Liver (tissue), 9 donors: ENCODE results near the gene FUBP3. TPM values are rescaled to one million over a fixed set of nuclear protein-coding genes. Genes with fewer than 3 reads are reported as not detected.

Experiments
- DNase-seq: peaks from one replicate; pipeline ENCODE4 v3.0.0-alpha.2; 2017; ENCODE audit warnings: low spot score
- H3K27ac ChIP-seq, 2 donors: one replicate each; pipeline ENCODE4 v1.7.0; 2013; ENCODE audit warnings: inconsistent platforms in 2 of 2, low read length in 2 of 2, control low read depth in 1 of 2, low read depth in 1 of 2, mild to moderate bottlenecking in 1 of 2
- H3K27me3 ChIP-seq, 4 donors: one replicate each; pipeline versions ENCODE4 v1.6.1 to v1.7.0; 2013; ENCODE audit warnings: low read length in 3 of 4, inconsistent platforms in 1 of 4, mild to moderate bottlenecking in 1 of 4, moderate library complexity in 1 of 4; ENCODE audit not compliant: control insufficient read depth in 4 of 4, insufficient read depth in 4 of 4
- H3K36me3 ChIP-seq, 4 donors: one replicate each; pipeline versions ENCODE4 v1.6.1 to v1.7.0; 2013; ENCODE audit warnings: low read length in 3 of 4, mild to moderate bottlenecking in 3 of 4, low read depth in 1 of 4, moderate library complexity in 1 of 4; ENCODE audit not compliant: control insufficient read depth in 4 of 4, insufficient read depth in 3 of 4
- H3K4me1 ChIP-seq, 4 donors: one replicate each; pipeline versions ENCODE4 v1.6.1 to v1.7.0; 2013; ENCODE audit warnings: low read length in 3 of 4, mild to moderate bottlenecking in 3 of 4, moderate library complexity in 1 of 4; ENCODE audit not compliant: control insufficient read depth in 4 of 4, insufficient read depth in 4 of 4
- H3K4me3 ChIP-seq, 3 donors: one replicate each; pipeline versions ENCODE4 v1.6.1 to v1.7.0; 2013; ENCODE audit warnings: low read length in 3 of 3, control low read depth in 1 of 3, low read depth in 1 of 3, mild to moderate bottlenecking in 1 of 3
- H3K9ac ChIP-seq, 2 donors: one replicate each; pipeline ENCODE4 v1.7.0; 2013; ENCODE audit warnings: low read length in 2 of 2, mild to moderate bottlenecking in 2 of 2, moderate library complexity in 2 of 2, control low read depth in 1 of 2, low read depth in 1 of 2
- H3K9me3 ChIP-seq, 4 donors: one replicate each; pipeline versions ENCODE4 v1.6.1 to v1.7.0; 2013; ENCODE audit warnings: low read length in 3 of 4; ENCODE audit not compliant: control insufficient read depth in 4 of 4
- EGR1 ChIP-seq, 2 donors: IDR thresholded peaks; 2 replicates each; pipeline ENCODE4 v1.6.1; 2016 to 2018; ENCODE audit warnings: antibody characterized with exemption in 2 of 2, low read depth in 2 of 2
- FOXA1 ChIP-seq: IDR thresholded peaks from 2 replicates; pipeline ENCODE4 v1.6.1; 2016; ENCODE audit warnings: antibody characterized with exemption
- FOXA2 ChIP-seq: IDR thresholded peaks from 2 replicates; pipeline ENCODE4 v1.6.1; 2016; ENCODE audit warnings: antibody characterized with exemption
- GABPA ChIP-seq, 2 donors: IDR thresholded peaks in 1 of 2; conservative IDR thresholded peaks in 1 of 2; 2 replicates each; pipeline ENCODE4 v1.6.1; 2016; ENCODE audit warnings: antibody characterized with exemption in 2 of 2, mild to moderate bottlenecking in 1 of 2, moderate library complexity in 1 of 2
- HNF4A ChIP-seq, 2 donors: conservative IDR thresholded peaks; 2 replicates each; pipeline ENCODE4 v1.6.1; 2016; ENCODE audit warnings: antibody characterized with exemption in 2 of 2, mild to moderate bottlenecking in 2 of 2
- HNF4G ChIP-seq: IDR thresholded peaks from 2 replicates; pipeline ENCODE4 v1.6.1; 2016; ENCODE audit warnings: antibody characterized with exemption
- JUND ChIP-seq, 2 donors: IDR thresholded peaks; 2 replicates each; pipeline ENCODE4 v1.6.1; 2016; ENCODE audit warnings: antibody characterized with exemption in 2 of 2
- NR2F2 ChIP-seq: IDR thresholded peaks from 2 replicates; pipeline ENCODE4 v1.6.1; 2016; ENCODE audit warnings: antibody characterized with exemption
- RAD21 ChIP-seq, 2 donors: IDR thresholded peaks; 2 replicates each; pipeline ENCODE4 v1.6.1; 2016; ENCODE audit warnings: antibody characterized with exemption in 2 of 2, mild to moderate bottlenecking in 2 of 2
- RXRA ChIP-seq, 2 donors: IDR thresholded peaks; 2 replicates each; pipeline ENCODE4 v1.6.1; 2017 to 2018; ENCODE audit warnings: antibody characterized with exemption in 2 of 2, mild to moderate bottlenecking in 1 of 2
- SP1 ChIP-seq: IDR thresholded peaks from 2 replicates; pipeline ENCODE4 v1.6.1; 2018; ENCODE audit warnings: antibody characterized with exemption, mild to moderate bottlenecking
- TAF1 ChIP-seq: conservative IDR thresholded peaks from 2 replicates; pipeline ENCODE4 v1.6.1; 2016; ENCODE audit warnings: antibody characterized with exemption, mild to moderate bottlenecking
- YY1 ChIP-seq: IDR thresholded peaks from 2 replicates; pipeline ENCODE4 v1.6.1; 2016; ENCODE audit warnings: antibody characterized with exemption, mild to moderate bottlenecking
- WGBS: extraction: QIAGEN DNeasy Blood & Tissue Kit; methylation state at CpG from one replicate; pipeline ENCODE4 v1.1.7; 2013; 5-methylcytosine and 5-hydroxymethylcytosine counted together
- polyA plus RNA-seq, 2 donors: library from polyadenylated mRNA; stranded (reverse) in 1 of 2; unstranded in 1 of 2; fragments of 200-250 nt in 1 of 2; fragments of >200 nt in 1 of 2; fragmentation: Nextera tagmentation in 1 of 2; extraction: Ambion mirVana in 1 of 2; gene quantifications; one replicate each; pipeline versions ENCODE4 v1.2.1 to v1.2.3, GENCODE V29; 2013 to 2015
- total RNA-seq, 2 donors: library from RNA; depleted of rRNA; stranded (reverse); fragments of >200 nt; gene quantifications; one replicate each; pipeline ENCODE4 v1.2.3, GENCODE V29; 2014
- TF ChIP-seq, protein P1 (sequence below): IDR thresholded peaks from 2 replicates; pipeline ENCODE4 v1.6.1; 2016; ENCODE audit warnings: antibody characterized with exemption
- TF ChIP-seq, protein P2 (sequence below): IDR thresholded peaks from 2 replicates; pipeline ENCODE4 v1.6.1; 2016; ENCODE audit warnings: antibody characterized with exemption
- TF ChIP-seq, protein P3 (sequence below): IDR thresholded peaks from 2 replicates; pipeline ENCODE4 v1.6.1; 2016; ENCODE audit warnings: antibody characterized with exemption, mild to moderate bottlenecking
- TF ChIP-seq, protein P4 (sequence below): fragments of 150-350 bp; IDR thresholded peaks from 2 replicates; pipeline ENCODE4 v1.5.1; 2017; ENCODE audit warnings: improper control_type of control experiment, low read depth, low read length; ENCODE audit not compliant: missing input control
- TF ChIP-seq, protein P5 (sequence below): IDR thresholded peaks from 2 replicates; pipeline ENCODE4 v1.6.1; 2016; ENCODE audit warnings: antibody characterized with exemption
- donor health status: healthy.
- donor health status: healthy.
- donor health status: healthy.
- donor health status: healthy.
- donor health status: healthy.

The FUBP3 gene
- total and polyA plus RNA-seq, 4 donors = 16.1 to 39.0 (median 24.8) TPM

DNA sequence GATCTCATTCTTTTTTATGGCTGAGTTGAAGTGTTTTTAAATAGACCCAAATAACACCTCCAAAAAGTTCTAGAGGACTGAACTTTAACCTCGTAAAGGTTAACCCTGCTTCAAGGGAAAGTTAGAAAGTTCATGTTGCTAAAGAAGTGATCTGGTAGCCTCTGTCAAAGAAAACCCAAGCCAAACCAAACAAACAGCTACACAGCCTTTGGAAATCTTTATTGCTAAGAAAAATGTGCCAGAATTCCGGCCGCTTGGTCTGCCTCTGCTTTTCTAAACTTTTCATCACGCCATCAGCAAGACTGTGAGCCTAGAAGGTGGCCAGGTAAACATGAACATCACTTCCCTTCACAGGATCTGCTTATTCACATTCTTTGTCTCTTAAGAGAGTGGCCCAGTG, 17.9 kb downstream of the FUBP3 start:
- no peak for DNase-seq
- Histone ChIP-seq H3K27me3 (no peaks in the 10 kb centered on the region), H3K9me3 (no peaks in the 10 kb centered on the region), H3K4me3 (no peak overlapping the region), H3K4me1 (peaks cover 12 to 82% (median 56%) of the 10 kb centered on the region in 4 donors), H3K36me3 (peaks cover 0 to 5% (median under 1%) of the 10 kb centered on the region in 4 donors), H3K9ac (peak overlapping the region in 1 of 2 donors; percentile 53), H3K27ac (peak overlapping the region; percentile 76 to 85)
- TF ChIP-seq JUND (IDR thresholded peaks at IDR 0.05) = peak; percentile 63 to 77
- peak; percentile 75 for TF ChIP-seq NR2F2
- TF ChIP-seq FOXA1 = peak; percentile 31
- TF ChIP-seq, protein P1, sequence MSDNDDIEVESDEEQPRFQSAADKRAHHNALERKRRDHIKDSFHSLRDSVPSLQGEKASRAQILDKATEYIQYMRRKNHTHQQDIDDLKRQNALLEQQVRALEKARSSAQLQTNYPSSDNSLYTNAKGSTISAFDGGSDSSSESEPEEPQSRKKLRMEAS = peak; percentile 63
- TF ChIP-seq, protein P2, sequence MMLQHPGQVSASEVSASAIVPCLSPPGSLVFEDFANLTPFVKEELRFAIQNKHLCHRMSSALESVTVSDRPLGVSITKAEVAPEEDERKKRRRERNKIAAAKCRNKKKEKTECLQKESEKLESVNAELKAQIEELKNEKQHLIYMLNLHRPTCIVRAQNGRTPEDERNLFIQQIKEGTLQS = peak; percentile 27
- TF ChIP-seq HNF4A (conservative IDR thresholded peaks at IDR 0.05) = peak; percentile 90 to 91
- peak; percentile 95 to 96 for TF ChIP-seq RXRA (IDR thresholded peaks at IDR 0.05)
- TF ChIP-seq RAD21 (IDR thresholded peaks at IDR 0.05) = peak; percentile 29 to 48
- no peak for TF ChIP-seq TAF1
- TF ChIP-seq EGR1 (IDR thresholded peaks at IDR 0.05; ENCODE audit: low read depth in 2 of 2) = no peak
- TF ChIP-seq HNF4G = peak; percentile 40
- TF ChIP-seq YY1 = peak; percentile 56
- TF ChIP-seq, protein P3, sequence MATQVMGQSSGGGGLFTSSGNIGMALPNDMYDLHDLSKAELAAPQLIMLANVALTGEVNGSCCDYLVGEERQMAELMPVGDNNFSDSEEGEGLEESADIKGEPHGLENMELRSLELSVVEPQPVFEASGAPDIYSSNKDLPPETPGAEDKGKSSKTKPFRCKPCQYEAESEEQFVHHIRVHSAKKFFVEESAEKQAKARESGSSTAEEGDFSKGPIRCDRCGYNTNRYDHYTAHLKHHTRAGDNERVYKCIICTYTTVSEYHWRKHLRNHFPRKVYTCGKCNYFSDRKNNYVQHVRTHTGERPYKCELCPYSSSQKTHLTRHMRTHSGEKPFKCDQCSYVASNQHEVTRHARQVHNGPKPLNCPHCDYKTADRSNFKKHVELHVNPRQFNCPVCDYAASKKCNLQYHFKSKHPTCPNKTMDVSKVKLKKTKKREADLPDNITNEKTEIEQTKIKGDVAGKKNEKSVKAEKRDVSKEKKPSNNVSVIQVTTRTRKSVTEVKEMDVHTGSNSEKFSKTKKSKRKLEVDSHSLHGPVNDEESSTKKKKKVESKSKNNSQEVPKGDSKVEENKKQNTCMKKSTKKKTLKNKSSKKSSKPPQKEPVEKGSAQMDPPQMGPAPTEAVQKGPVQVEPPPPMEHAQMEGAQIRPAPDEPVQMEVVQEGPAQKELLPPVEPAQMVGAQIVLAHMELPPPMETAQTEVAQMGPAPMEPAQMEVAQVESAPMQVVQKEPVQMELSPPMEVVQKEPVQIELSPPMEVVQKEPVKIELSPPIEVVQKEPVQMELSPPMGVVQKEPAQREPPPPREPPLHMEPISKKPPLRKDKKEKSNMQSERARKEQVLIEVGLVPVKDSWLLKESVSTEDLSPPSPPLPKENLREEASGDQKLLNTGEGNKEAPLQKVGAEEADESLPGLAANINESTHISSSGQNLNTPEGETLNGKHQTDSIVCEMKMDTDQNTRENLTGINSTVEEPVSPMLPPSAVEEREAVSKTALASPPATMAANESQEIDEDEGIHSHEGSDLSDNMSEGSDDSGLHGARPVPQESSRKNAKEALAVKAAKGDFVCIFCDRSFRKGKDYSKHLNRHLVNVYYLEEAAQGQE = peak; percentile 58
- TF ChIP-seq SP1 = peak; percentile 85
- peak; percentile 40 for TF ChIP-seq FOXA2
- TF ChIP-seq, protein P4, sequence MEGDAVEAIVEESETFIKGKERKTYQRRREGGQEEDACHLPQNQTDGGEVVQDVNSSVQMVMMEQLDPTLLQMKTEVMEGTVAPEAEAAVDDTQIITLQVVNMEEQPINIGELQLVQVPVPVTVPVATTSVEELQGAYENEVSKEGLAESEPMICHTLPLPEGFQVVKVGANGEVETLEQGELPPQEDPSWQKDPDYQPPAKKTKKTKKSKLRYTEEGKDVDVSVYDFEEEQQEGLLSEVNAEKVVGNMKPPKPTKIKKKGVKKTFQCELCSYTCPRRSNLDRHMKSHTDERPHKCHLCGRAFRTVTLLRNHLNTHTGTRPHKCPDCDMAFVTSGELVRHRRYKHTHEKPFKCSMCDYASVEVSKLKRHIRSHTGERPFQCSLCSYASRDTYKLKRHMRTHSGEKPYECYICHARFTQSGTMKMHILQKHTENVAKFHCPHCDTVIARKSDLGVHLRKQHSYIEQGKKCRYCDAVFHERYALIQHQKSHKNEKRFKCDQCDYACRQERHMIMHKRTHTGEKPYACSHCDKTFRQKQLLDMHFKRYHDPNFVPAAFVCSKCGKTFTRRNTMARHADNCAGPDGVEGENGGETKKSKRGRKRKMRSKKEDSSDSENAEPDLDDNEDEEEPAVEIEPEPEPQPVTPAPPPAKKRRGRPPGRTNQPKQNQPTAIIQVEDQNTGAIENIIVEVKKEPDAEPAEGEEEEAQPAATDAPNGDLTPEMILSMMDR = no peak
- TF ChIP-seq, protein P5, sequence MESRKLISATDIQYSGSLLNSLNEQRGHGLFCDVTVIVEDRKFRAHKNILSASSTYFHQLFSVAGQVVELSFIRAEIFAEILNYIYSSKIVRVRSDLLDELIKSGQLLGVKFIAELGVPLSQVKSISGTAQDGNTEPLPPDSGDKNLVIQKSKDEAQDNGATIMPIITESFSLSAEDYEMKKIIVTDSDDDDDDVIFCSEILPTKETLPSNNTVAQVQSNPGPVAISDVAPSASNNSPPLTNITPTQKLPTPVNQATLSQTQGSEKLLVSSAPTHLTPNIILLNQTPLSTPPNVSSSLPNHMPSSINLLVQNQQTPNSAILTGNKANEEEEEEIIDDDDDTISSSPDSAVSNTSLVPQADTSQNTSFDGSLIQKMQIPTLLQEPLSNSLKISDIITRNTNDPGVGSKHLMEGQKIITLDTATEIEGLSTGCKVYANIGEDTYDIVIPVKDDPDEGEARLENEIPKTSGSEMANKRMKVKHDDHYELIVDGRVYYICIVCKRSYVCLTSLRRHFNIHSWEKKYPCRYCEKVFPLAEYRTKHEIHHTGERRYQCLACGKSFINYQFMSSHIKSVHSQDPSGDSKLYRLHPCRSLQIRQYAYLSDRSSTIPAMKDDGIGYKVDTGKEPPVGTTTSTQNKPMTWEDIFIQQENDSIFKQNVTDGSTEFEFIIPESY = peak; percentile 74
- peak in 1 of 2 donors; percentile 55 for TF ChIP-seq GABPA (IDR thresholded peaks at IDR 0.05 in 1 of 2, conservative IDR thresholded peaks at IDR 0.05 in 1 of 2)
- WGBS = 39% methylated on average over 4 of the region's 4 CpGs
